HG03442 (cell line): ENCODE measurements around the gene YEATS2.
"Not testable (repeated sequence)": the region's sequence is repeated elsewhere in the genome, so short reads cannot be mapped to it uniquely, and the experiment has no call there.

Experiments
- ATAC-seq: cut with Tn5 transposase; IDR thresholded peaks from one replicate; pipeline ENCODE4 v1.9.1; 2021; ENCODE audit warnings: mild to moderate bottlenecking, moderate library complexity; ENCODE audit not compliant: unreplicated experiment

The YEATS2 gene

DNA sequence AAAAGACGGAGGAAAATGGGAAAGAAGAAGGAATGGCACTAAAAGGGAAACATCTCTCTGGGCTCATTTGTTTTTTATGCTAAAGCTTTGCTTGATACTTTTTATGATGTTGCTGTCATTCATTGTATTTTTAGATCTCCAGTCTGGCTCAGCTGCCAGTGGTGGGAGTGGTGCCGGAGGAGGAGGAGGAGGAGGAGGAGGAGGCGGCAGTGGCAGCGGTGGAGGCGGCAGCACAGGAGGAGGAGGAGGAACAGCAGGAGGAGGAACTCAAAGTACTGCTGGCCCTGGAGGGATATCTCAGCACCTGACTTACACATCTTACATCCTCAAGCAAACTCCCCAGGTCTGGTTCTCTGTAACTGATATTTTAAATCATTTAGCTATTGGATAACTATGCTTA, 78.2 kb downstream of the YEATS2 start:
- ATAC-seq = no peak

DNA sequence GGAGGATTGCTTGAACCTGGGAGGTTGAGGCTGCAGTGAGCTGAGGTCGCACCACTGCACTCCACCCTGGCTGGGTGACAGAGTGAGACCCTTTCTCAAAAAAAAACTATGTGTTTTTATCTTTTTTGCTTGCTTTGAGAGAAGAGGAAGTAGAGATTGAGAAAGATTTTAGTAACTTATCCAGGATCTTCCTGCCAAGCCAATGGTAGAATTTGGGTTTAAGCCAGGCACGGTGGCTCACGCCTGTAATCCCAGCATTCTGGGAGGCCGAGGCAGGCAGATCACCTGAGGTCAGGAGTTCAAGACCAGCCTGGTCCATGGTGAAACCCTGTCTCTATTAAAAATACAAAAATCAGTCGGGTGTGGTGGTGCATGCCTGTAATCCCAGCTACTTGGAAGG, 78.9 kb downstream of the YEATS2 start:
- not testable (repeated sequence) for ATAC-seq

DNA sequence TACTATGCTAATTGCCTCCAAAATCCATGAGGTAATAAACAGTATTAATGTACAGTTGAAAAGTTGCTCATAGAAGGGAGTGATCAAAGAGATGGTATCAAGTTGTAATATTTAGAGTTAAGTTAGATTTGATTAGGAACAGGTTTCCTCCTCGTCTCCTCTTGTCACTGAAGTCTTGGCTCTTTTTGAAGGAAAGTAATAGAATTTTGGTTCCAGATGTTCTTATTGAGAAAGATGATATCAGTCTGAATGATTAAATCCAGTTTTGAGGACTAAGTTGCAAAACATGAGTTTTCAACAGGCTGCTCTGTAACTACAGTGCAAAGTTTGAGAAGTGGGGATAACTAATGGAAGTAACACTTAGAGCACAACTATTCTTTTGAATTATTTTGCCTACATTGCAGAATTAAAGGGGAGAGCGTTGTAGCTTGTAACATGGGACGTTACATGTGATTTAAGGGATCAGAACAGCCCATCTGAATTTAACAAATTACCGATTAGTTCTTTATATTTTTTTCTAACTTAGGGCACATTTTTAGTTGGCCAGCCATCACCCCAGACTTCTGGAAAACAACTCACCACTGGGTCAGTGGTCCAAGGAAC, 79.5 kb downstream of the YEATS2 start:
- no peak for ATAC-seq

DNA sequence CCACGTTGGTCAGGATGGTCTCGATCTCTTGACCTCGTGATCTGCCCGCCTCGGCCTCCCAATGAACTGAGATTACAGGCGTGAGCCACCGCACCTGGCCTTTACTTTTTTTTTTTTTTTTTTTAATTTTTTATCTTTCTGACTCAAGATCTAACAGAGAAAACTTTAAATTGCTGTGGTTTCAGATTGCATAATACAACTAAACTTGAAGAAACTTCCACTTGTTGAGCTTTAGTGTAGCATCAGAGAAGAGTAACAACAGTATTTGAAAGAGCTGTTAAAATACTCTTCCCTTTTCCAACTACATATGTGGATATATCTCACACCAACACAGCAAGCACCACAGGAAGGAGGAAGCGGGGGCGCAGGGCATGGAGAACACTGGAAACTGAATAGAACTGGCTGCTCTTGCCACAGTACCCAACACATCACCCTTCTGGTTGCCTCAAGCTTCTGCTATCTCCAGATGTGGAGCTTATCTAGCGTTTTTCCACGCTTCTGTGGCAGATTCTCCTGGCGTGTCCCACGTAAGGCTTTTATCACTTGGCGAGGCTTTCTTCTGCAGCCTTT, 82.4 kb downstream of the YEATS2 start:
- ATAC-seq = no peak

DNA sequence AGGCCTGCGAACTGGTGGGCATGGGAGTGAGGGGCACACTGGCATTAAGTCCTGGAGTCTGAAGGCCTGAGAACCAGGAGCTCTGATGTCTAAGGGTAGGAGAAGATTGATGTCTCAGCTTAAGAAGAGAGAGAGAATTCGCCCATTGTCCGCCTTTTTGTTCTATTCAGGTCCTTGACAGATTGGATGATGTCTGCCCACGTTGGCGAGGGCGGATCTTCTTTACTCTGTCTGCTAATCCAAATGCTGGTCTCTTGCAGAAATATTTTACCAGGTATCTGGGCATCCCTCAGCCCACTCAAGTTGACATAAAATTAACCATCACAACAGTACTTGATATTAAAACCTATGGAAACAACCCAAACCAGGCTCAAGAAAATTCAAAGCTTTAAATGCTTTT, 83.6 kb downstream of the YEATS2 start:
- no peak for ATAC-seq

DNA sequence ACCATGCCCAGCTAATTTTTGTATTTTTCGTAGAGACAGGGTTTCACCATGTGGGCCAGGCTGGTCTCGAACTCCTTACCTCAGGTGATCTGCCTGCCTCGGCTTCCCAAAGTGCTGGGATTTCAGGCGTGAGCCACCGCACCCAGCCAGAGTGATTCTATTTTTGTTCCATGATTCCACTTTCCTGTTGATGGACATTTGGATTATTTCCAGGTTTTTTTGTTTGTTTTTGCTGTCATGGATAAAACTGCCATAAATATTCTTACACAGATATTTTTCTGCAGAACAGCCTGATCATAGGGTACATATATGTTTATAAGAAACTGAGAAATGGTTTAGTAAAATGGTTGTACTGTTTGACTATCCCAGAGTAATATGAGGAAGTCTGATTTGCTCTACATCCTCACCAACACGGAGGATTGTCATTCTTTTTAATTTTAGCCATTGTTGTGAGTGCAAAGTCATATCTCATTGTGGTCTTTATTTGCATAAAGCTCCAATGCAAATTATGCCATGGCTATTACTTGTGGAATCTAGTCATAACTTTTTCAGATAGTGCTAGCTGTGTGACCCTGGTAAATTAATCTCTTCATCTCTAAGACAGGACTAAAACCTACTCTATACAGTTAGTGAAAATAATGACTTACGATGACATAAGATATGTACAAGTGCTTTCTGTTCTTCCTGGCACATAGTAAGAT, 85.1 kb downstream of the YEATS2 start:
- no peak for ATAC-seq

DNA sequence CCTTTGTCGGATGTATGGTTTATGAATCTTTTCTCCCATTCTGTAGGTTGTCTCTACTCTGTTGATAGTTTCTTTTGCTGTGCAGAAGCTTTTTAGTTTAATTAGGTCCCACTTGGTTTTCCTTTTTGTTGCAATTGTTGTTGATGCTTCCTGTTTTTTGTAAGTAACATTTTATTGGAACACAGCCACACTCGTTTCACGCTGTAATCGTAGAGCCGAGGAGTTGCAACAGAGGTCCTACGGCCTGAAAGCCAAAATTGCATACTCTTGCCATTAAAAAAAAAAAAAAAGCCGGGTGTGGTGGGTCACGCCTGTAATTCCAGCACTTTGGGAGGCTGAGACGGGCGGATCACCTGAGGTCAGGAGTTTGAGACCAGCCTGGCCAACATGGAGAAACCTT, 86.9 kb downstream of the YEATS2 start:
- not testable (repeated sequence) for ATAC-seq

DNA sequence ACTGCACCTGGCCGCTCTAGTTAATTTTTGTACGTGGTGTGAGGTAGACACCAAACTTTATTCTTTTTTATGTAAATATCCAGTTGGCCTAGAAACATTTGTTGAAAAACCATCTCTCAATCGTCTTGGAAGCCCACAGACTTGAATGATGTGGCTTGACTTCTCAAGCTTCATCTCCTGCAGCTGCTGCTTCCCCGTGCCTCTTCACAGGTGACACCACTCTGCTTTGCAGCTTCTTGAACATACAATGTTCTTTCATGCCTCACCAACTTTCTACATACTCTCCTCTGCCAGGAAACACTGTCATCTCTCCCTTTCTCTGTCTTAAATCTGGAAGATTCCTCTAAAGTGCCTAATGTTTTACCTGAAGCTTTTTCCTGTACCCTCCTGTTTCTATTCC, 92.2 kb downstream of the YEATS2 start:
- ATAC-seq = no peak

DNA sequence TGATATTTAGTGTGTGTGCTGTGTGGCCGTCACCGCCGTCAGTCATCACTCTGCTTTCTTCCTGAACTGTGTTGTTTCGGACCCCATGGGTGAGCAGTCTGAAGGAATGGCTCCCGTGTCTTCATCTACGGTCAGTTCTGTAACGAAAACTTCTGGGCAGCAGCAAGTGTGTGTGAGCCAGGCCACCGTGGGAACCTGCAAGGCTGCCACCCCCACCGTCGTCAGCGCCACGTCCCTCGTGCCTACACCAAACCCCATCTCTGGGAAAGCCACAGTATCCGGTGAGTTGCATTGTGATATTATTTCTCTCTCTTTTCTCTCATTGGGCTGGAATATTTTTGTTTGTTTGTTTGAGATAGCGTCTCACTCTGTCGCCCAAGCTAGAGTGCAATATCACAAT, 93.1 kb downstream of the YEATS2 start:
- ATAC-seq = no peak

DNA sequence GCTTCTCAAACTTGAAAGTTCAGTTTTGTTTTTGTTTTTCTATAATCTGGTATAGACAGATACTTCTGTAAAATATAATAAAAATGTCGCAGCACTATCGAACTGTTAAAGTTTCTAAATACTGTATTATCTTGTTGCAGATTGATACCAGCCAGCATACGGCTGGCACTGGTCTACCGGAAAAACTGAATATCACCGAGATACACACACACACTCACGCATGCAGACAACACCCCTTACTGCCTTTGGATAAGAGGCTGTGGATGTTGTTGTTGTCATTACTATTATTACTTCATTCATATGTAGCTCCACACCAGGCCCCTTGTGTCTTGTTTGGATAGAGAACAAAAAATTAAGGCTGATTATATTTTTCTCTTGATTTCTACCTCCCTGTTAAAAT, 95.4 kb downstream of the YEATS2 start:
- no peak for ATAC-seq

DNA sequence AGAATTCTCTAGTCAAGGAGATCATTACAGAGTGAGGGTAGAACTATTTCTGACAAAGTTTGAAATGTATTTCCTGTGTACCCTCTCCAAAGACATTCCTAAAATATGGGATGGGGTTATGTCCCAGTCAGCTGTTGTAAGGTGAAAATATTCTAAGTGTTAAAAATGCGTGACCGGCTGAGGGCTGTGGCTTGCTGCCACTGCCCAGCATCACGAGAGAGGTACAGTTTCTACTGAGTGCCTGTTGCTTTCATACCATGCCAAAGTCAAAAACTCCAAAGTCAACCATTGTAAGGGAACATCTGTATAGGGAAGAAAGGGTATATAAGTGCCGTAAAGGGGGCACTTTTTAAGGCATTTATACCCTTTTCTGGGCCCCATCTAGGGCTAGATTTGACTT, 96.9 kb downstream of the YEATS2 start:
- no peak for ATAC-seq

DNA sequence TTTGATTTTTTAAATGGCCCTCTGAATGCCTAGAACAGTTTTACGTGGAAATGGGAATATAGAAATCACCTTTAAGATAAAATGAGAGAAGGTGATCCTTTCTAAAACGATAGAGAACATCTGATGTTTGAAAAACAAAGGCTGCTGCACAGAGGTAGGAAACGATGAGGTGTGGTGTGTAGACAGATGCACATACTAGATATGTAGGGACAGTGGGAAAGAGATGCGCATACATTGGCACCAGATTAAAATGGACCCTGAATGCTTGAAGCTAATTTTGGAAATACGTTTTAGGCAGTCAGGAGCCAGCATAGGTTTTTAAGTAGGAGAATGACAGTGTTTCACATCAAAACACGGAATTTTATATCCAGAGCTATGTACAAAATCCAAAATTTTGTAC, 98.8 kb downstream of the YEATS2 start:
- ATAC-seq = no peak

DNA sequence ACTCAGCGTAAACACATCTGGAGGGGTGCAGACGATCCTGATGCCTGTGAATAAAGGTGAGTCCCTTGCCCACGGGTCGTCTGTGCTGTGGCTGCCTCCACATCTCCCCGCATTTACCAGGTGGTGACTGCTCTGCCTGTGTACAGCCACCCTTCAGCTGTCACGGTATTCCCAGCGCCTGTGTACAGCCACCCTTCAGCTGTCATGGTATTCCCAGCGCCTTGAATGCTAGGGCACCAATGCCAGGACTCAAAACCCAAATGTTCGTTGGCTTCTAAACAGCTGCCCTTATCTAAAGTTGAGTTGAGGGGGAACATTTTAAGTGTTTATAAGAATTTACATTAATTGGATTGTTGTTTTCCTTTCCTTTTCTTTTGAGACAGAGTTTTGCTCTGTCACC, 100.4 kb downstream of the YEATS2 start:
- no peak for ATAC-seq

DNA sequence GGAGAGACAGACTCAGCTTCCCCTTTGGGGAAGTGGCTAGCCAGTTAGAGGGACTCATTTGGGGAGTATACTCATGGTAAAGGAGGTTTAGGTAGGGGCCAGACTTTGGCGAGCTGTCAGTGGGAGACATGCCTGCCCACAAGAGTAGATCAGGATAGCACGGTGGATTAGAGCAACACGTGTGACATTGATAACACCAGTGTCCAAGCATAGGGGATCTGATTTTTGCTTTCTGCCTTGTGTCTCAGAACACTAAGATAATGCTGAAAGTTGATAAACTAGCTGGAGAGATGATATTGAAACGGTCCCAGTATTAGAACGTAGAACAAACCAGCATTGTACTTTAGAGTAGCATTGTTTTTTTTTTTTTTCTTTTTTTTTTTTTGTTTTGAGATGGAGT, 101.9 kb downstream of the YEATS2 start:
- ATAC-seq = no peak

DNA sequence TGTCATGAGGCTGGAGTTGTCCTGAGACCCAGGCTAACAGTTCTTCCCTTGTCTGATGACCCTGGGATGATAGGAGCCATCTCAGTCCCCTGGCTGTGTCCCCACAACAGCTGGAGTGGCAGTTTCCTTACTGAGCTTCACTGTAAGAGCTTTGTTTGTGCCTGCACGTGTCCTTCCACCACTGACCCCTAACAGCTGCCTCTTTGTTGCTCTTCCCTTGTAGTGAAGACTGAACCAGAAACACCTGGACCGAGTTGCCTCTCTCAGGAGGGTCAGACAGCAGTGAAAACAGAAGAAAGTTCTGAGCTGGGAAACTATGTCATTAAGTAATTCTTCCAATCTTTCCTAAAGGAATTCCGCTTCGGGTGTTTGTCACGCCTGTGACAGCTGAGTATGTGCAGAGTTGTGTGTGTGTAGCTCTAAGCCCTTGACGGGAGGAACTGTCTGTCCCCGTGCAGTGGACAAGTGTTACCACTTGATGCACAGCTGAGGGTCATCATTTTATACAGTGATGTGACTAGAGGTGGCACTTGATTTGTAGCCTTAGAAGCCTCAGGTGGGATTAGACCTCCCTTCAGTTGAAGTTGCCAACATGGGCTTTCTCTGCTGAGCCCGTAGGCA, 102.8 kb downstream of the YEATS2 start:
- no peak for ATAC-seq

DNA sequence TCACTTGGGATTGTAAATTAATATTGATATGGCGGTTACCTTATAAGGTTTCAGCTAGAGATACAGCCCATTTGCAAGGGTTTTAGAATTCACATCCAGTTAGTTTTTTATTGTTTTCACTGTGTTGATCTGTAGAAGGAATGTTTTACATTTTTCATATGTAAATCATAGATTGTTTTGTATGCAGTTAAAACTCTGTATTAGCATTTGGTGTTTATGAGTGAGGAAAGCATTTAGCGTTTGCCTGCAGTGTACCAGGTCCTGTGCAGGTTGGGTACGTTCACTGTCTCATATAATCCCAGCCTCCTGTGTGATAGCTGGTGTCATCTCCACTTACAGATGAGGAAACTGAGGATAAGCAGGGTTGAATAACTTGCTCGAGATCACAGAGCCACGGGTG, 104.0 kb downstream of the YEATS2 start:
- ATAC-seq = no peak

DNA sequence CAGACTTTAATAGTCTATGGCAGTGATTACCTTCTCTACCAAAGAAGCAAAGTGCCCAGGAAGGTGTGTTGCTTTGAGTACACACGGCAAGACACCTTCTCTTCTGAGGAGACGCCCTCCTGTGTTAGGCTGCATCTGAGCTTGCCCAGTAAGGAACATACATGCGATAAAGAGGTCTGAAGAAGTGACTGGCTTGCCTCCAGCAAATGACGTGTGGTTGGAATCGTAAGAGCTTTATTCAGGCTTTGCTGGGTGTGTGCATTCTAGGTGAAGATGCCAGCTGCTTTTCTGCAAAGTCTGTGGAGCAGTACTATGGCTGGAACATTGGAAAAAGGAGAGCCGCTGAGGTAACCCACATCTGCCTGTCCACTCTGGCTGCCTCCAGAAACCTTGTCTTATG, 105.4 kb downstream of the YEATS2 start:
- ATAC-seq = no peak

DNA sequence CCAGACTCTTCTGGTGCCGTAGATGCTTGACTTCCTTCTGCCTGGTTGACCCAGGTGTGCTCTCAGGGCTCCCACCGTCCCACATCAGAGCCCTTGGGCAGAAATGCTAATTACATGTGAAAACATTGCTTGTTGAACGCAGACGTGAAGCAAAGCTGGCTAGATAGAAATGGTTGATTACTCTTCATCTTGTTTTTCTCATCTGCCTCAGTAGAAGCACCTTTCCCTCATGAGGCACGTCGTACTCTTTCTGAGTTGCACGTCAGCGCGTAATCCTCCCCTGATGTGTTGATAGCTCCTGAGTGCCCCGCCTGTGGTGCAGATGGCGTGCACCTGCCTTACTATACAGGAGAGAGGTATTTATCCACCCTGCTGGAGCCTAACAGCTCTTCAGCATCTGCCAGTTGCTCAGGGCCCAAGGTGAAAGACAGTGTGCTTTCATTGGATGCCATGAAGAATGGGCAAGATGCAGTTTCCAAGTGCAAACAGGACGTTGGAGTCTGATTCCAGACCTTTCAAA, 109.7 kb downstream of the YEATS2 start:
- no peak for ATAC-seq

DNA sequence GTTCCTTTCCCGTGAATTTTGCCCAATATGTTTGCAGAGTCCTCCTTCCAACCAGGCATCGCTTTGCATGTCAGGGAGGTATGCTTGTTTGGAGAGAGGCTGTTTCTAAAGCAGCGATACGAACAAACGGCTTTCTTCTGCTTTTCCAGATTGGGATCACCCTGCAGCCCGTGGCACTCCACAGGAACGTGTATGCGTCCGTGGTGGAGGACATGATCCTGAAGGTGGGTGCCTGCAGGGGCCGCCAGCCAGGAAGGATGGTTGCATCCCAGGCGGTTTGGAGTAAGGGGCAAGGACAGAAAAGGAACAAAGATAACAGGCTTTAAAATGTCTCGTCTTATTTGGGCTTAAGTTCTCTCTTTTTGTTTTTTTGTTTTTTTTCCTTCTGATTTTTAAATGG, 110.3 kb downstream of the YEATS2 start:
- ATAC-seq = no peak

DNA sequence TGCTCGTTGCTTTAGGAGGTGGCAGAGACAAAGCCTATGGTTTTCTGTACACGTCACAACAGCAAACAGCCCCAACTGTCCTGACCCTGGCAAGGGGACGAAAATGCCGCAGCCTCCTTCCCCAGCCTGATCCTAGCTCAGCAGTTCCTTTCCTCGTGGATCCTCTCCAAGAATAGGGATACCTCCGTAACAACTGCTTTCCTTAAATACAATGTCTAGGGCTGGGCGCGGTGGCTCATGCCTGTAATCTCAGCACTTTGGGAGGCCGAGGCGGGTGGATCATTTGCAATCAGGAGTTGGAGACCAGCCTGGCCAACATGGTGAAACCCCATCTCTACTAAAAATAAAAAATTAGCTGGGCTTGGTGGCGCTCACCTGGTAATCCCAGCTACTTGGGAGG, 110.8 kb downstream of the YEATS2 start:
- ATAC-seq = no peak

DNA sequence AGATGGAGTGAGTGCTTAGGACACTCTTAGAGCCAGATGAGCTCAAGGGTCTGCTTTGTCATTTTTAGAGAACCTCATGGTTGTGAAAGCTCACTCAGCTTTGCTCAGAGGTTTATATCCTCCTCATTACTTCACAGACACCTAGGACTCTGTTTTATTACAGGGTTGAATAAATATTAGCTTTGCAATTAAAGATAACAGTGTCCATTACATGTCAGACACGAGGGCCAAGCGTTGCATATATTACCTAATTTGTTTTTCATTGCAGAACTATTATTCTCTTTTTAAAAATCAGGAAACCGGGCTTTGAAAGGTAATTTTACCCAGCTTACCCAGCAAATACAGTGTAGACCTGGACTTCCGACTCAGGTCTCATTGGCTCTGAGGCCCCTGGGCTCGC, 111.7 kb downstream of the YEATS2 start:
- no peak for ATAC-seq
